ENCODE data around the gene MRC1. TPM values are rescaled to one million over a fixed set of nuclear protein-coding genes. Genes with fewer than 3 reads are reported as not detected.

MRC1 gene
- total and polyA plus RNA-seq, 10 of the 15 experiments (the other 5 are each of a cell fraction or from before 2014, with no cell fraction given), result 0.01 to 0.21 (median 0.03) TPM; not detected in 5

DNA sequence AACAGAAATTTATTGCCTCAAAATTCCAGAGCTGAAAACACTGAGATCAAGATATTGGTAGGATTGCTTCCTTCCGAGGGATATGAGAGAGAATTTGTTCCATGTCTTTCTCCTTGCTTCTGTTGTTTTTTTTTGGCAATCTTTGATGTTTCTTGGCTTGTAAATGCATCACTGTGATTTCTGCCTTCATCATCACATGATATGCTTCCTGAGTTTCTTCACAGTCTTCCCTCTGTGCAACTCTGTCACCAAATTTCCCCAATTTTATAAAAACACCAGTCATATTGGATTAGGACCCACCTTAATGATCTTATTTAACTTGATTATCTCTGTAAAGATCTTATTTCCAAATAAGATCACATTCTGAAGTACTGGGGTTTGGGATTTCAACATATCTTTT is 42.4 kb upstream of the MRC1 start:
- in situ Hi-C loops (cut with MboI) (no loop called here), intact Hi-C loops (cut with micrococcal nuclease; ENCODE audit: unreplicated experiment) (no loop called here)
- H3K4me1 ChIP-seq (ENCODE audit: control insufficient read depth, insufficient read depth, low read length), result no peaks in the 10 kb centered on the region
- no peaks in the 10 kb centered on the region for H3K9me3 ChIP-seq (replicated peaks; ENCODE audit: control insufficient read depth, insufficient read depth, low read length)
- H3K4me3 ChIP-seq, result no peak overlapping the region
- no peak for ATAC-seq
- 44% methylated on average over 1 of the region's 1 CpG for WGBS (ENCODE audit: insufficient coverage, insufficient replicate concordance, low lambda C conversion rate, missing lambda C conversion rate)
- ChIA-PET CTCF (interaction anchor here (0.9 to 1.8 kb wide), 2 partner anchors 10 to 22 kb away, joined by 3 to 4 read pairs; no protein-coding TSS in a partner anchor), POLR2A (no interaction called here), RAD21 (ENCODE audit: unreplicated experiment) (no interaction called here), SMC1A (ENCODE audit: uncharacterized antibody, unreplicated experiment) (no interaction called here)
- no peak overlapping the region for H3K27ac ChIP-seq (ENCODE audit: control insufficient read depth, insufficient read depth)
- no peaks in the 10 kb centered on the region for H4K20me1 ChIP-seq (ENCODE audit: control insufficient read depth, insufficient read depth)
- no peak overlapping the region for H3K4me2 ChIP-seq (ENCODE audit: control insufficient read depth, insufficient read depth)
- H3K36me3 ChIP-seq (ENCODE audit: control insufficient read depth in 2 of 2, insufficient read depth in 2 of 2, low read length in 1 of 2), result no peaks in the 10 kb centered on the region
- TF ChIP-seq TAF1 (IDR thresholded peaks at IDR 0.05; ENCODE audit: borderline replicate concordance, low read depth, low read length) (no peak), MEF2A (IDR thresholded peaks at IDR 0.05; ENCODE audit: insufficient read depth, low read depth, low read length) (no peak), RAD51 (IDR thresholded peaks at IDR 0.05) (no peak), EED (IDR thresholded peaks at IDR 0.05; ENCODE audit: low read depth) (no peak), RB1 (IDR thresholded peaks at IDR 0.05; ENCODE audit: borderline replicate concordance) (no peak), KDM1A (IDR thresholded peaks at IDR 0.05; ENCODE audit: borderline replicate concordance) (no peak), FOS (IDR thresholded peaks at IDR 0.05; ENCODE audit: borderline replicate concordance, extremely low read depth, insufficient read length) (no peak), E2F4 (IDR thresholded peaks at IDR 0.05; ENCODE audit: low read depth, low read length) (no peak), SMC3 (IDR thresholded peaks at IDR 0.05; ENCODE audit: borderline replicate concordance, low read length) (no peak), ZNF384 (IDR thresholded peaks at IDR 0.05; ENCODE audit: borderline replicate concordance, low read depth, low read length) (no peak), NFIC (IDR thresholded peaks at IDR 0.05; ENCODE audit: low read depth, low read length) (no peak), ZBTB4 (CRISPR knock-in tag; IDR thresholded peaks at IDR 0.05) (no peak), TARDBP (IDR thresholded peaks at IDR 0.05; ENCODE audit: borderline replicate concordance) (no peak), RELB (IDR thresholded peaks at IDR 0.05; ENCODE audit: low read depth) (no peak), CBX3 (IDR thresholded peaks at IDR 0.05; ENCODE audit: borderline replicate concordance, low read depth) (no peak), DPF2 (IDR thresholded peaks at IDR 0.05) (no peak), GABPA (IDR thresholded peaks at IDR 0.05; ENCODE audit: low read depth) (no peak), TCF12 (IDR thresholded peaks at IDR 0.05; ENCODE audit: low read depth, low read length) (no peak)
- BruUV-seq (replicated peaks), result no TSS peak
- FAIRE-seq, result no peak
- DNase-seq (ENCODE audit: low read depth, low spot score), result no peak
- H3K79me2 ChIP-seq (ENCODE audit: control insufficient read depth, insufficient read depth, low read length), result no peaks in the 10 kb centered on the region
- no peaks in the 10 kb centered on the region for H3K27me3 ChIP-seq (replicated peaks in 1 of 2; ENCODE audit: control insufficient read depth in 2 of 2, insufficient read depth in 2 of 2, low read length in 1 of 2)
- no peak overlapping the region for H3K9ac ChIP-seq (ENCODE audit: control insufficient read depth, insufficient read depth, low read length)
- no peak overlapping the region for H2AFZ ChIP-seq (ENCODE audit: control insufficient read depth, low read depth, low read length)

Measured in GM12878 (cell line).